Neural progenitor cell (in vitro differentiated cells): ENCODE results near the gene IDUA. TPM values are rescaled to one million over a fixed set of nuclear protein-coding genes. Genes with fewer than 3 reads are reported as not detected.

Experiments used
- DNase-seq: peaks from one replicate; pipeline ENCODE4 v3.0.0-alpha.2; 2016; ENCODE audit warnings: low spot score
- H2AFZ ChIP-seq: fragments of 200-600 bp; sonication (generic); replicated peaks from 2 replicates; pipeline ENCODE4 v1.6.1; 2016; ENCODE audit warnings: antibody characterized with exemption
- H3F3A ChIP-seq: fragments of 200-600 bp; sonication (generic); 2 replicates; pipeline ENCODE4 v1.6.1; 2016; ENCODE audit warnings: antibody characterized with exemption, low read depth
- H3K27ac ChIP-seq: fragments of 200-600 bp; sonication (generic); 2 replicates; pipeline ENCODE4 v1.5.1; 2016; ENCODE audit warnings: mild to moderate bottlenecking
- H3K27me3 ChIP-seq: fragments of 200-600 bp; sonication (generic); 2 replicates; pipeline ENCODE4 v1.6.1; 2016; ENCODE audit warnings: mild to moderate bottlenecking, moderate library complexity
- H3K36me3 ChIP-seq: fragments of 200-600 bp; sonication (generic); 2 replicates; pipeline ENCODE4 v1.5.1; 2016
- H3K4me1 ChIP-seq: fragments of 200-600 bp; sonication (generic); 2 replicates; pipeline ENCODE4 v1.6.1; 2016; ENCODE audit warnings: mixed run types
- H3K4me2 ChIP-seq: fragments of 200-600 bp; sonication (generic); 2 replicates; pipeline ENCODE4 v1.6.1; 2016
- H3K4me3 ChIP-seq: fragments of 200-600 bp; sonication (generic); 2 replicates; pipeline ENCODE4 v1.5.1; 2016
- H3K79me2 ChIP-seq: fragments of 200-600 bp; sonication (generic); 2 replicates; pipeline ENCODE4 v1.6.1; 2016; ENCODE audit warnings: low read depth
- H3K9ac ChIP-seq: fragments of 200-600 bp; sonication (generic); 2 replicates; pipeline ENCODE4 v1.6.1; 2016
- H3K9me3 ChIP-seq: fragments of 200-600 bp; sonication (generic); 2 replicates; pipeline ENCODE4 v1.5.1; 2016; ENCODE audit warnings: low read depth
- H4K20me1 ChIP-seq: fragments of 200-600 bp; sonication (generic); 2 replicates; pipeline ENCODE4 v1.6.1; 2016; ENCODE audit warnings: low read depth
- H3K27ac Mint-ChIP-seq: 3 replicates; pipeline ENCODE4 v1.8.0; 2021; ENCODE audit warnings: mixed read lengths
- H3K27me3 Mint-ChIP-seq: 2 replicates; pipeline ENCODE4 v1.8.0; 2022; ENCODE audit warnings: low read depth, mild to moderate bottlenecking, inconsistent platforms, moderate library complexity, mixed read lengths; ENCODE audit not compliant: insufficient read depth
- H3K36me3 Mint-ChIP-seq: 3 replicates; pipeline ENCODE4 v1.8.0; 2021; ENCODE audit warnings: mixed read lengths
- H3K4me1 Mint-ChIP-seq: 3 replicates; pipeline ENCODE4 v1.8.0; 2021; ENCODE audit warnings: mixed read lengths
- H3K4me3 Mint-ChIP-seq: 3 replicates; pipeline ENCODE4 v1.8.0; 2021; ENCODE audit warnings: mild to moderate bottlenecking, moderate library complexity, mixed read lengths
- H3K9me3 Mint-ChIP-seq: 3 replicates; pipeline ENCODE4 v1.8.0; 2020; ENCODE audit warnings: mixed read lengths
- CTCF ChIP-seq: fragments of 200-600 bp; sonication (generic); IDR thresholded peaks from 2 replicates; pipeline ENCODE4 v1.5.1; 2017; ENCODE audit warnings: antibody characterized with exemption, mild to moderate bottlenecking
- EZH2 ChIP-seq: fragments of 200-600 bp; sonication (generic); IDR thresholded peaks from 2 replicates; pipeline ENCODE4 v1.6.1; 2017; ENCODE audit warnings: antibody characterized with exemption, mild to moderate bottlenecking, moderate library complexity
- EZH2phosphoT487 ChIP-seq: fragments of 200-600 bp; sonication (generic); IDR thresholded peaks from 2 replicates; pipeline ENCODE4 v1.6.1; 2017; ENCODE audit warnings: antibody characterized with exemption
- total RNA-seq: library from RNA; depleted of rRNA; stranded (reverse); fragments of >200 nt; gene quantifications from 2 replicates; pipeline ENCODE4 v1.2.3, GENCODE V29; 2015; ENCODE audit warnings: low replicate concordance

IDUA gene
- total RNA-seq, 1 donor from 2014 or later: 0.47 TPM

- H3K9me3 ChIP-seq: no peaks in the 10 kb centered on the region
- H3K4me2 ChIP-seq: no peak overlapping the region
- H3K4me3 Mint-ChIP-seq: no peak overlapping the region
- H3K27ac ChIP-seq: no peak overlapping the region
- peaks cover 5% of the 10 kb centered on the region for H3K36me3 Mint-ChIP-seq
- no peak overlapping the region for H3K4me3 ChIP-seq
- H3K9me3 Mint-ChIP-seq: peaks cover 3% of the 10 kb centered on the region
- peaks cover 7% of the 10 kb centered on the region for H3K27me3 Mint-ChIP-seq
- H4K20me1 ChIP-seq: peaks cover 11% of the 10 kb centered on the region
- H3K4me1 ChIP-seq: peaks cover 13% of the 10 kb centered on the region
- TF ChIP-seq EZH2 (no peak), EZH2phosphoT487 (no peak), CTCF (no peak)
- no peaks in the 10 kb centered on the region for H3K79me2 ChIP-seq
- H2AFZ ChIP-seq: no peak overlapping the region
- no peak overlapping the region for H3K27ac Mint-ChIP-seq
- H3K9ac ChIP-seq: no peak overlapping the region
- peaks cover 4% of the 10 kb centered on the region for H3K4me1 Mint-ChIP-seq
- peaks cover 5% of the 10 kb centered on the region for H3F3A ChIP-seq
- no peak for DNase-seq
- no peaks in the 10 kb centered on the region for H3K27me3 ChIP-seq
- no peaks in the 10 kb centered on the region for H3K36me3 ChIP-seq
Measured at GRCh38 chr4:1026115-1026514, 39.3 kb downstream of the IDUA start.

DNA sequence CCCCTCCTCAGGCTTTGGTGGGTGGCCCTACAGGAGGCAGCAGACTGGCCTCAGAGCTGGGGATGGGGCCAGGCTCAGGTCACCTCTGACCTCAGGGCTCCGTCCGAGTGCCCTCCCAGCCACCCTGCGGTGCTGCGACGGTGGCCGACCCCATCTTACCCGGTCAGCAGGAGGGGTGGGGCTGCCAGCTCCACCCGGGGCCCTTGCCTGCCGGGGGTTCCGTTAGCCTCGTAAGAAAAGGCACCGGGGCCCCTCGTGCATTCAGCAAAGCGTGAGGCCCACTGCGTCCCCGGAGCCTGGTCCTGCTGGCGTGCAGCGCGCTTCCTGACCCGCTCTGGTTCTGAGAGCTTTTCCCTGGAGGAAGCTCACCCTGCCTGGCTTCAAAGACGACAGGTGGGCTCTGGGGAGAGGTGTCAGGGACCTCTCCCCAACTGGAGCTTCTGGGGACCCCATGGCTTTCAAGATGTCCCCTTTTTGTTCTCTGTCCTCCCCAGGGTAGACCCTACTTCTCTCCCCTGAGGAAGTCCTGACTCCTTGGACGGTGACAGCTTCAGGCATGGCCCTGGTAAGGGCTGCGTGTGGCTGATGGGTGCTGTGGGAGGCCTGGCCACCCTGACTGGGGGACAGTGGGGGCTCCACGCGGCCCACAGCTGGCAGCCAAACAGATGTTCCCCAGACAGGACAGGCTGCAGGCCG, 40.5 kb downstream of the IDUA start:
- H3K9me3 ChIP-seq: no peaks in the 10 kb centered on the region
- peaks cover 5% of the 10 kb centered on the region for H3F3A ChIP-seq
- Mint-ChIP-seq H3K4me3 (no peak overlapping the region), H3K36me3 (peaks cover 5% of the 10 kb centered on the region), H3K27ac (no peak overlapping the region), H3K27me3 (peaks cover 9% of the 10 kb centered on the region), H3K4me1 (peaks cover 4% of the 10 kb centered on the region), H3K9me3 (peaks cover 3% of the 10 kb centered on the region)
- TF ChIP-seq EZH2 (no peak), CTCF (no peak)
- no peaks in the 10 kb centered on the region for H3K27me3 ChIP-seq
- no peaks in the 10 kb centered on the region for H3K79me2 ChIP-seq
- H3K4me1 ChIP-seq: peaks cover 13% of the 10 kb centered on the region
- H4K20me1 ChIP-seq: peaks cover 6% of the 10 kb centered on the region
- H3K9ac ChIP-seq: no peak overlapping the region
- no peak overlapping the region for H2AFZ ChIP-seq
- H3K4me2 ChIP-seq: no peak overlapping the region
- H3K36me3 ChIP-seq: no peaks in the 10 kb centered on the region
- DNase-seq: no peak
- H3K4me3 ChIP-seq: no peak overlapping the region
- no peak overlapping the region for H3K27ac ChIP-seq

- H3K4me1 ChIP-seq: peaks cover 13% of the 10 kb centered on the region
- no peak overlapping the region for H3K4me3 ChIP-seq
- no peak overlapping the region for H3K9ac ChIP-seq
- no peaks in the 10 kb centered on the region for H3K36me3 ChIP-seq
- DNase-seq: no peak
- Mint-ChIP-seq H3K27me3 (peaks cover 9% of the 10 kb centered on the region), H3K27ac (no peak overlapping the region), H3K9me3 (peaks cover 3% of the 10 kb centered on the region), H3K36me3 (peaks cover 5% of the 10 kb centered on the region), H3K4me3 (no peak overlapping the region), H3K4me1 (peaks cover 4% of the 10 kb centered on the region)
- no peaks in the 10 kb centered on the region for H3K27me3 ChIP-seq
- no peaks in the 10 kb centered on the region for H3K79me2 ChIP-seq
- peaks cover 6% of the 10 kb centered on the region for H4K20me1 ChIP-seq
- H3K9me3 ChIP-seq: no peaks in the 10 kb centered on the region
- no peak overlapping the region for H2AFZ ChIP-seq
- TF ChIP-seq EZH2: no peak
- TF ChIP-seq CTCF: no peak
- TF ChIP-seq EZH2phosphoT487: no peak
- peaks cover 5% of the 10 kb centered on the region for H3F3A ChIP-seq
- no peak overlapping the region for H3K4me2 ChIP-seq
- no peak overlapping the region for H3K27ac ChIP-seq
Measured at GRCh38 chr4:1027915-1028238, 41.0 kb downstream of the IDUA start.
